Muscle of back (tissue), 11 donors: ENCODE data around the gene CNTF. TPM values are rescaled to one million over a fixed set of nuclear protein-coding genes. Genes with fewer than 3 reads are reported as not detected.

Experiments used
- DNase-seq, 3 donors: peaks; one replicate each; pipeline versions ENCODE4 v3.0.0 to v3.0.0-alpha.2; 2013
- polyA plus RNA-seq, 10 donors: library from polyadenylated mRNA; unstranded; fragments of 120-200 nt; gene quantifications; one replicate each; pipeline ENCODE4 v1.2.1, GENCODE V29; 2013; ENCODE audit not compliant: insufficient read length in 10 of 10

The CNTF gene
- polyA plus RNA-seq, 10 donors = 0.52 to 1.0 (median 0.71) TPM

GRCh38 chr11:58641803-58642581 lies 19.5 kb downstream of the CNTF start:
- no peak for DNase-seq

GRCh38 chr11:58645854-58646253 lies 23.4 kb downstream of the CNTF start:
- no peak for DNase-seq

GRCh38 chr11:58647141-58647699 lies 24.8 kb downstream of the CNTF start:
- no peak for DNase-seq

- no peak for DNase-seq
Measured at GRCh38 chr11:58647866-58648265, 25.4 kb downstream of the CNTF start.

DNA sequence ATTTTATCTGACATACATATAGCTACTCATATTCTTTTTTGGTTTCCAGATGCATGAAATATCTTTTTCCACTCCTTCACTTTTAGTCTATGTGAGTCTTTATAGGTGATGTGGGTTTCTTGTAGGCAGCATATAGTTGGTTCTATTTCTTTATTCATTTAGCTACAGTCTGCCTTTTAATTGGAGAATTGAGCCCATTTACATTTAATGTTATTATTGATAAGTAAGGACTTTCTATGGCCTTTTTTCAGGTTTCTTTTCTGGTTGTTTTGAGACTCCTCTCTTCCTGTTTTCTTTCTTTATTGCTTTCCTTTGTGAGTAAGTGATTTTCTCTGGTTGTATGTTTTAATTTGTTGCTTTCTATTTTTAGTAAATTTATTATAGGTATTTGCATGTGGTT lies 27.2 kb downstream of the CNTF start:
- DNase-seq = no peak

GRCh38 chr11:58650496-58650895 lies 28.0 kb downstream of the CNTF start:
- DNase-seq = no peak

DNA sequence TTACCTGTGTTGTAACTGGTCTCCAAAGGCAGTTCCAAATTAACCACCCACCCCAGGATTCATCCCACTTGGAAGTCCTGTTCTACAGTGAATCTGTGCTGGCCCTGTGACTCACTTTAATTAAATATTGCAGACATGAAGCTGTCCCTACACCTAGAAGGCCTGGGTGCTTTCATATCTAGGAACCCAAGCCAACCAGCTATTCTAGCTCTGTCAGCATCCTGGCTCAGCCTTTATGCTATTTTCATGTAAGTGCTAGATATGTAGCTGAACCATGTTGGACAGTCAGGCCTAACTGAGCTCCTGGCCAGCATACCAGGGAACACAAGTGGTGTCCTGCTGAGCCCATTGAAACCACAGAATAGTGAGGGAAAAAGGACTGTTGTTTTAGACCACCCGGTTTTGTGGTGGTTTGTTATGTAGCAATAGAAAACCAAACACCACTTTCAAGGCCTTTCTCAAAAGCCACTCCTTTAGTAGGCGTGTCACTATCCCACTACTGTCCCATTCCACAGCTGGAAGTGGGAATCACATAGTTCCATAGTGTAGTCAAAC lies 30.3 kb downstream of the CNTF start:
- no peak for DNase-seq

DNA sequence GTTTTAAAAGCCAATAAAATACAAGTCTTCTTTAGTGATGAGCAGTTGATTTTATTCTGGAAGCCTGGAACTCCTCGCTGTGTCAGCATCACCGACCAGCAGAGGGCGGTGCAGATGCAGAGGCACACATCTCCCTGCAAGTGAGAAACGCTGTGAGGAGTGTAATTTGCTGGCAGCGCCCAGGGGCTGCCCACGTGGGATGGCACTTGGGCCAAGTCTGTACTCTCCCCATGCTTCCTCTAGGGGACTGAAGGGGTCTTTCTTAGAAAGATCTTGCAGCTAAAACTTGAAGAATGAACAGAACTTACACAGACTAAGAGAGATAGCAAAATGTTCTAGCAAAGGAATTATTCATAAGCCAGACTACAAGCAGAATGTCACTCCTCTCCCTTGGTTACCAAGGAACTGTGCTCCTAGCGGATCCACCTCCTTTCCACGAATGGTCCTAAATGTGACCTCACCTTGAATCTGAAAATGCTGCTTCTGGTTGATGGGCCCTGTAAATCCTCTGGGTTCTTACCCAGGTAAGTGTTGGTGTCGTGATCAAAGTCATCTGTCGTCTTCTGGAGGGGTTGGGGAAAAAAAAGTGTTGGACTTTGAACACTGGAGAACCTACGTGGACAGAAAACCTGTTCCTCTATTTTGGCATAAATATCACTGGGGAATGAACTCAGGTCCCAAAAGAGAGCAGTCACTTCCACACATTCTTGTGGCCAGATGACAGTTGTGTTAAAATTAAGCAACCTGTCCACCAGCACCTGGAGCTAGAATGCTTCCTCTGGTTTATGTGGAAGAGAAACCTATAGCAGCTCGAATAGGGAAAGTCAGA lies 31.8 kb downstream of the CNTF start:
- peak; percentile 49 to 82 (median 74) for DNase-seq

- DNase-seq = no peak
Measured at GRCh38 chr11:58654908-58655296, 32.4 kb downstream of the CNTF start.

- DNase-seq = no peak
Measured at GRCh38 chr11:58656348-58656747, 33.9 kb downstream of the CNTF start.

- no peak for DNase-seq
Measured at GRCh38 chr11:58658623-58659022, 36.2 kb downstream of the CNTF start.

GRCh38 chr11:58659404-58659803 lies 36.9 kb downstream of the CNTF start:
- no peak for DNase-seq

- no peak for DNase-seq
Measured at GRCh38 chr11:58659910-58660570, 37.6 kb downstream of the CNTF start.

DNA sequence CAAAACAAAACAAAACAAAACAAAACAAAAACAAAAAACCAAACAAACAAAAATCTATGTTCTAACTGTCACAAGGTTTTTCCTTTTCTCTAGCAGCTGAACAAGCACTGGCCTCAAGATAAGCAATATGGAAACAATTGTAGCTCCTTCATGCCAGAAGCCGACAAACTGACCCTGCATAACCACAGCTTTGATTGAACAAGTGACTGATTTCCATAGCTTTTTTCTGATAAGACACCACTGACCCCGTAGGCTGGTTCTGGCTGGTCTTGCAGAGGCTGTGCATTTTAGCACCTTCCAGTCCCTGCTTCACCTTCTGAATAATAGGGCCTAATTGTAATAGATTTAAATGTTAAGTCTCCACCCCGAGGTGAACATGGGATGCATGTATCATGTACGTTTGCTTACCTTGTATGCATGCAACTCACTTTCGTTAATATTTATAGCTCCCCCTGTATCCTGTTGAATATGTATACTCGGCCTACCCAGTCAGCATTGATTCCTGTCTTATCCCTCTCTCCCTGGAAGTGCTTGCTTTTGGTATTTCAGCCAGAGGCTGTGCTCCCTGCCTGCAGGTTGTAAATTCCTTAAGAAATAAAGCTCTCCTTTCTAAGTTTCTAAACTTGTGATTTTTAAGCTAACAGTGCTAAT lies 49.6 kb downstream of the CNTF start:
- no peak for DNase-seq

DNA sequence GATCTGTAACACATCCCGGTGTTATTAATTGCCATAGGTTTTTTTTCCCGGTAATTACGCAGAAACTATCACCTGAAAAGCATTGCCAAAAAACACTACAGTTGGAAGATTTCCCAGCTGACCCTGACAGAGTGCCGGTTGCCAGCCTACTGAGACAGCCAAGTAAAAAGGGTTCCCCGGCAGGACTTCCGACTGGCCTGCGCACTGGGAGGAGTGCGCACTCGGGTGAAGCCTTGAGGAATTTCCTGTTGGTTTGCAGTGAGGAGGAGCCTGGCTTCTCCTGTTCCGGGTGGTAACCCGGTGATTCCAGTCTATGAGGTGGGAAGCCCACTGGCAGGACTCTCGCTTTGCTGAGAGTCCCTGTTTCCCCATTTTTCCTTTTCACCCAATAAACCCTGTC lies 52.1 kb downstream of the CNTF start:
- DNase-seq = no peak

Other genes with a start within 250 kb of the CNTF start
- not detected for gene OR5B3, start 215.8 kb upstream of the CNTF start, polyA plus RNA-seq
- gene OR5B2, start 194.5 kb upstream of the CNTF start, polyA plus RNA-seq = not detected
- gene OR5B12, start 180.4 kb upstream of the CNTF start, polyA plus RNA-seq = not detected
- gene OR5B21, start 114.6 kb upstream of the CNTF start, polyA plus RNA-seq = not detected
- 1 to 10 TPM; 2.6 to 6.6 (median 4.2) TPM for gene LPXN, start 46.8 kb upstream of the CNTF start, polyA plus RNA-seq
- gene ZFP91, start 43.6 kb upstream of the CNTF start, polyA plus RNA-seq = 10 to 100 TPM; 37.1 to 48.6 (median 43.2) TPM
- not detected for gene GLYAT, start 109.3 kb downstream of the CNTF start, polyA plus RNA-seq
- 1 to 10 TPM in 7 of 10 donors, under 1 TPM in 3; 0.84 to 2.7 (median 1.3) TPM for gene GLYATL2, start 222.0 kb downstream of the CNTF start, polyA plus RNA-seq